GM21367 (cell line): ENCODE results near the gene CUEDC1.

Experiments
- ATAC-seq: cut with Tn5 transposase; IDR thresholded peaks from one replicate; pipeline ENCODE4 v1.9.1; 2021; ENCODE audit not compliant: unreplicated experiment

Gene CUEDC1

GRCh38 chr17:57900991-57901743 lies 54.0 kb downstream of the CUEDC1 start:
- ATAC-seq = no peak

GRCh38 chr17:57899822-57900221 lies 55.4 kb downstream of the CUEDC1 start:
- ATAC-seq = no peak

- no peak for ATAC-seq
Observed at GRCh38 chr17:57899391-57899790, 55.8 kb downstream of the CUEDC1 start.

- ATAC-seq = no peak
Observed at GRCh38 chr17:57898487-57899311, 56.5 kb downstream of the CUEDC1 start.

DNA sequence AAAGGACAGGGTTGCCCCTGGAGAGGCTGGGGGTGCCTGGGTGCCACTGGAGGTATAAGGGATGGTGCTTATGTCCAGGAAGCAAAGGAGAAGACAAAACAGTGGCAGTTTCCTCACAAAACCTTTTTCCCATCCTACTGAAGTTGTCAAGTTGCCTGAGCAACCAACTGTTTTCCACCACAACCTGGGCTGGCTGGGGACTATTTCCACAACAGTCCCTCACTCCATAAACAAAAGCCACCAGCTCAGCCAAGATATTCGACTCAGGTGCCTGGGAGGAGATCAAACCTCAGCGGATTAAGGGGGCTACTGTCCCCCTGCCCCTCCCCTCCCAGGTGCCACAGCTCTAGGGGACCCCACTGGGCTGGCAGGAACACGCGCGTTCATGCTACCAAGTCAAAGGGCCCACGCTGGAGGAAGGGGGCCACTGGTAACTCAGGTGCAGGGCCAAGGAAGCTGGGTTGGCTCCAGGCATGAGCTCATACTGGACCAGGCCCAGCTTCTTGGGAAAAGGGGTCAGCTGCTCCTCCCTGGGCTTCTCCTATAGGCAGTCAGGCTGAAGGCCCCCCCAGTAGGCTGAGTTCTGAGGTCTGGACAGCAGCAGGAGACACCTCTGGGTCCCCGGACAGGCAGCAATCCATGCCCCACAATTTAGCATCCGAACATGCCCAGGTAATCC lies 59.7 kb downstream of the CUEDC1 start:
- ATAC-seq = no peak

DNA sequence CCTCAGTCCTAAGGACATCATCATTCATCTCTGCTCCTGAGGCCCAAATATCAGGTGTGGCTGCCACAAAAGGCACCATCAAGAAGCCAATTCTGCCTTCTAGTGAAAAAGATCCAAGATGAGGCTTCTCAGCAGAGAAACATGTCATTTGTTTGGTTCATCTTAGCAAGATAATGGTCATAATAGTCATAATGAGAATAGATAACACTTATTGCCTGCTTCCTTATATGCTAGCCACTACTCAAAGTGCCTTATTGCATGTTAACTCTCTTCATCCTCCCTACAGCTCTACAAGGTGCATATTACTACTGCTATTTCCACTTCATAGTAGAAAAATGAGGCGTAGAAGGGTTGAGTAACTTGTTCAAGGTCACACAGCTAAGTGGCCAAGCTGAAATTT lies 60.4 kb downstream of the CUEDC1 start:
- no peak for ATAC-seq

DNA sequence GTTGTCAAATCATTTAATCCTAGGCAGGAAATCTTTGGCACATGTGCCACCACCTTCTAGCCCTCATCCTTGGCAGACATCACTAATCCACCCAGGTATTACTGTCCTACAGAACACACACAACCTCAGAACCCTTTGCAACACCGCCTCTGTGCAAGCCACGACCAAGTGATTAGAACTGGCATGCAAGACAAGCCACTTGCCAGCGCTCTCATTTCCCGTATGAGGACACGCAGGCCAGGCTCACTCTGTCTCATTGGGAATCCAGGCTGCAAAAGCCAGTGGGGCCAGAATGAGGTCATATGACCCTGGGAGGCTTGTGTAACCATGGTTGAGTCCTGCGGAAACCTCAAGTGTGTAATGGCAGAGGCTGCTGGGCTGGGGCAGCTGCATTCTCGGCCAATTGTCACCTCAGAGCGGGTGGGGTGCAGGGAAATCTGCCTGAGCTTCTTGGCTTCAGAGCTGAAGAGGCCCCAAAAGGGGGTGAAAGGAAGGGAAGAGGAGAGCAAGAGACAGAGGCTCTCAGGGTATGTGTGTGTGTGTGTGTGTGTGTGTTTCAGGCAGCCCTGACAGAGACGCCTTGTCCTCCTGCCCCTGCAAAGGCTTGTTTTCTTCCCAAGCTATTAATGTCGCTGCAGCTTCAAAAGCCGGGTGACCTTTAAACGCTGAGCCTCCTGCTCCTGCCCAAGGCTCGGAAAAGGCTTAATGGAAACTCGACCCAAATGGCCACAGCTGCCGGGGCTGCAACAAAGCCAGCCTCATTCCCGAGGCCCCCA lies 62.2 kb downstream of the CUEDC1 start:
- no peak for ATAC-seq

GRCh38 chr17:57892146-57892819 lies 62.9 kb downstream of the CUEDC1 start:
- no peak for ATAC-seq

- ATAC-seq = no peak
Observed at GRCh38 chr17:57890857-57891232, 64.4 kb downstream of the CUEDC1 start.

DNA sequence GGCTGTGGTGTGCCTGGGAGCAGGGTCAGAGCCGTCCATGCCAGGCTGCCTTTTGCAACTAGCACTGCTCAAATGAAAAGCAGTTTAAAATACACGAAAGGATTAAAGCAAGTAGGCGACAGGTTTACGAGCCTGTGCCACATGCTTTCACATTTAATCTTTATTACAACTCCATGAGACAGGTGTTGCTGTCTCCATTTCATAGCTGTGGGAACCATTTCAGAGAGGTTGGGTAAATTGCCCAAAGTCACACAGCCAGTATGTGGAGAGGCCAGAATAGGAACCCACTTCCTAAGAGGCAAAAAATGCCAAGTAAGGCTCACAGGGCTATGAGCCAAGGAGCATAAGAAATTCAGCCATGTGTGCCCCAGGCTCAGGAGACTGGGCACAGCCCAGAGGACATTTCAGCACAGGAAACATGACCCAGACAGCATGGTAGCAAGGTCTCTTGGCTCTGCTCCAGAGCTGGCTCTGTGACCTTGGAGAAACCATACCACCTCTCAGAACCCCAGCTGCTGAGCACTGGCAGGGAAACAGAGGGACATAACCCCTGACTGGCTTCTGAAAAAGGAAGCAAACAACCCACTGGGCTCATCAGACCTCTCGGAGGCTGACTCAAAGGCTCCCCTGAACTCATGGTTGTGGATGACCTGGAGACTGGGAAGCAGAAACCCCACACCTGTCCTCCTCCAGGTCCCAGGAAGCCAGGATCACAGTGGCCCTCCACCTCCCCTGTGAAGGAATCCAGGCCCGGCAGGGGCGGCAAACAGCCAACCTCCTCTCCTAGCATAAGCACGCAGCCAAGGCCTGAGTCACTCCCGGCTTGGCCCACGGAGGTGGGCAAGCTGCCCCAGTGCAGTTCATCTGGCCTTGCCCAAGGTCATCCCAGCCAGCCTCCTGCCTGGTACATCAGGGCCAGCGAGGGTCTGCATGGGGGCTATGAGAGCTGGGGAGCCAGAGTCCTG lies 65.0 kb downstream of the CUEDC1 start:
- ATAC-seq = no peak

GRCh38 chr17:57889252-57889651 lies 66.0 kb downstream of the CUEDC1 start:
- ATAC-seq = no peak

DNA sequence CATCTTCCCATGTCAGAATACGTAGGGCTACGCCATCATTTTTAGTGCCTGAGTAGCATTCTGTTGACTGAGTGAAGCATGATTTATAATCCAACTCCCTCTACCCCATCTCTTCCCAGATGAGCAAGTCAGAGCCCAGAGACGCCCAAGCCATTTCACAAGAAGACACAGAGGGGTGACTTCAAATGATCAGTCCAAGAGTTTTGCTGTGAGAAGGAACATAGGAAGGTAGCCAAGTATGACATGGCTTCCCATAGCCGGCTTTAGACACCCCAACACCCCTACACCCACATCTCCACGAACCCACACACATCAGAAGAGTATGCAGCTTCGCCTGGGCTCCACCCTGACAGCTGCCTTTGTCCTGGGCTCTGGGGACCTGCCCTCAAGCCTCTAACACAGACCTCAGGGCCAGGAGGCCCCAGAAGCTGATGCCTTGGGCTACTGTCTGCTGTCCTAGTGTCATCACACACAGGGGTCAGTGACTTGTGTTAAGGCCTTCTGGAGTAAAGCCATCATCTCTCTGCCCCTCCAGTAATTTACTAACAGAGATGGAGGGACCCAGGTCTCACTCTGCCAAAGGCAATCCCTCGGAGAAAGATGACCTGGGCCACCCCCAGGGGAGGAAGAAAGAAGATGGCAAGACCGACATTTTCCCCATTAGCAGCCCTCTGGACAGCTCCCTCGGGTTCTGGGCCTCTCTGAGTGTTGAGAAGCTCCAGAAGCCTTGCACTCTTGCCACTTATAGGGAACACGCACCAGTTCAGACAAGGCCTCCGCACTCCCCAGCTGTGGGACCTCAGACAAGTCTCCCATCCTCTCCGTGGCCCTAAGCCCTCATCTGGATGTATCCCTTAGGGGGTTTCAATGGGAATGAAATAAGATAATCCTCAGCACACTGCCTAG lies 66.6 kb downstream of the CUEDC1 start:
- no peak for ATAC-seq

- ATAC-seq = no peak
Observed at GRCh38 chr17:57887161-57887560, 68.1 kb downstream of the CUEDC1 start.

GRCh38 chr17:57886020-57886419 lies 69.2 kb downstream of the CUEDC1 start:
- ATAC-seq = no peak

- ATAC-seq = no peak
Observed at GRCh38 chr17:57885148-57885915, 69.9 kb downstream of the CUEDC1 start.

GRCh38 chr17:57881783-57882351 lies 73.3 kb downstream of the CUEDC1 start:
- ATAC-seq = no peak

DNA sequence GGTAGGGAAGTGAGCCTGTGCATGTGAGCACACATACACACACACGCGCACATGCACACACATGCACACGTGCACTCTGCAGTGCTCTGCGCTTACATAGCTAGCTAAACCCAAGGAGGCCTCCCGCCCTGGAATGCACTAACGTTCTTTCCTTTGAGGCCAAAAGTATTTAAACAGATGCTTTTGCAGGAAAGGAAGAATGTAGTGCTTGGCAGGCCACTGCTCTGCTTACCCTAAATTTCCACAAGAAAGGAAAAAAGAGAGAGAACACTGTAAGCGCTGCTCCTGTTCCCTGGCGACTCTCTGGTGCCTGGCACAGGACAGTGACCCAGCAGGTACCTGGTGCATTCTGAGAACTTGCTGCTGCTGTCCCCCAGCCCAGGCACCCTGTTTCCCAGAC lies 74.1 kb downstream of the CUEDC1 start:
- ATAC-seq = no peak
